Measurements from ENCODE around the gene TEX55. TPM values are rescaled to one million over a fixed set of nuclear protein-coding genes. Genes with fewer than 3 reads are reported as not detected.

Gene TEX55
- total RNA-seq, 1 donor from 2014 or later: not detected

Other genes with a start within 250 kb of the TEX55 start
- gene IGSF11, start 111.3 kb upstream of the TEX55 start, total RNA-seq: 5.3 TPM
- 37.1 TPM for gene UPK1B, start 27.4 kb downstream of the TEX55 start, total RNA-seq
- gene B4GALT4, start 94.7 kb downstream of the TEX55 start, total RNA-seq: 58.1 TPM
- gene ARHGAP31, start 148.2 kb downstream of the TEX55 start, total RNA-seq: 22.6 TPM

All from mucosa of gallbladder (tissue), 1 donor.